ENCODE results near the gene ALG11.

ALG11 gene

GRCh38 chr13:51976423-51976822 lies 35.8 kb upstream of the ALG11 start:
- no peaks in the 10 kb centered on the region for H3K27me3 ChIP-seq (ENCODE audit: insufficient read depth, low read length, poor library complexity, severe bottlenecking)
- TF ChIP-seq EZH2phosphoT487 (IDR thresholded peaks at IDR 0.05; ENCODE audit: borderline replicate concordance) (no peak), CTCF (conservative IDR thresholded peaks at IDR 0.05; ENCODE audit: low read length) (no peak)
- no peak overlapping the region for H3K4me2 ChIP-seq (ENCODE audit: low read depth, low read length, poor library complexity, severe bottlenecking)
- H3F3A ChIP-seq (ENCODE audit: low read depth): no peaks in the 10 kb centered on the region
- no peaks in the 10 kb centered on the region for H4K20me1 ChIP-seq (ENCODE audit: insufficient read depth, low read length, poor library complexity, severe bottlenecking)
- H3K36me3 ChIP-seq (ENCODE audit: insufficient read depth, low read length): no peaks in the 10 kb centered on the region
- H2AFZ ChIP-seq (ENCODE audit: low read length): no peak overlapping the region
- no peaks in the 10 kb centered on the region for H3K9me2 ChIP-seq (replicated peaks; ENCODE audit: low read depth, low read length)
- peaks cover 7% of the 10 kb centered on the region for H3K4me1 ChIP-seq (ENCODE audit: insufficient read depth, low read length, poor library complexity, severe bottlenecking)
- no peaks in the 10 kb centered on the region for H3K9me3 ChIP-seq (ENCODE audit: insufficient read depth, low read depth, low read length)
- H3K9ac ChIP-seq (ENCODE audit: low read depth, low read length, poor library complexity, severe bottlenecking): no peak overlapping the region
- no peak overlapping the region for H3K4me3 ChIP-seq (ENCODE audit: low read length, poor library complexity, severe bottlenecking)
- no peaks in the 10 kb centered on the region for H3K79me2 ChIP-seq (ENCODE audit: insufficient read depth, low read length)

GRCh38 chr13:51976890-51977289 lies 35.3 kb upstream of the ALG11 start:
- Histone ChIP-seq H3F3A (ENCODE audit: low read depth) (no peaks in the 10 kb centered on the region), H3K36me3 (ENCODE audit: insufficient read depth, low read length) (no peaks in the 10 kb centered on the region), H2AFZ (ENCODE audit: low read length) (no peak overlapping the region), H3K4me2 (ENCODE audit: low read depth, low read length, poor library complexity, severe bottlenecking) (no peak overlapping the region), H3K79me2 (ENCODE audit: insufficient read depth, low read length) (no peaks in the 10 kb centered on the region), H3K4me3 (ENCODE audit: low read length, poor library complexity, severe bottlenecking) (no peak overlapping the region), H3K9ac (ENCODE audit: low read depth, low read length, poor library complexity, severe bottlenecking) (no peak overlapping the region), H3K27me3 (ENCODE audit: insufficient read depth, low read length, poor library complexity, severe bottlenecking) (no peaks in the 10 kb centered on the region), H3K9me3 (ENCODE audit: insufficient read depth, low read depth, low read length) (no peaks in the 10 kb centered on the region), H3K9me2 (replicated peaks; ENCODE audit: low read depth, low read length) (no peaks in the 10 kb centered on the region), H3K4me1 (ENCODE audit: insufficient read depth, low read length, poor library complexity, severe bottlenecking) (peaks cover 2% of the 10 kb centered on the region), H4K20me1 (ENCODE audit: insufficient read depth, low read length, poor library complexity, severe bottlenecking) (no peaks in the 10 kb centered on the region)
- no peak for TF ChIP-seq EZH2phosphoT487 (IDR thresholded peaks at IDR 0.05; ENCODE audit: borderline replicate concordance)
- no peak for TF ChIP-seq CTCF (conservative IDR thresholded peaks at IDR 0.05; ENCODE audit: low read length)

- no peak for TF ChIP-seq CTCF (conservative IDR thresholded peaks at IDR 0.05; ENCODE audit: low read length)
- no peak overlapping the region for H3K4me2 ChIP-seq (ENCODE audit: low read depth, low read length, poor library complexity, severe bottlenecking)
- no peaks in the 10 kb centered on the region for H3K27me3 ChIP-seq (ENCODE audit: insufficient read depth, low read length, poor library complexity, severe bottlenecking)
- H3K36me3 ChIP-seq (ENCODE audit: insufficient read depth, low read length): no peaks in the 10 kb centered on the region; the same call in 1 of the 2 replicates
- no peak overlapping the region for H3K4me3 ChIP-seq (ENCODE audit: low read length, poor library complexity, severe bottlenecking)
- no peak overlapping the region for H2AFZ ChIP-seq (ENCODE audit: low read length)
- H3K9me2 ChIP-seq (replicated peaks; ENCODE audit: low read depth, low read length): no peaks in the 10 kb centered on the region
- H3K9me3 ChIP-seq (ENCODE audit: insufficient read depth, low read depth, low read length): no peaks in the 10 kb centered on the region
- H4K20me1 ChIP-seq (ENCODE audit: insufficient read depth, low read length, poor library complexity, severe bottlenecking): no peaks in the 10 kb centered on the region
- H3F3A ChIP-seq (ENCODE audit: low read depth): no peaks in the 10 kb centered on the region
- H3K9ac ChIP-seq (ENCODE audit: low read depth, low read length, poor library complexity, severe bottlenecking): no peak overlapping the region
- no peaks in the 10 kb centered on the region for H3K79me2 ChIP-seq (ENCODE audit: insufficient read depth, low read length)
- H3K4me1 ChIP-seq (ENCODE audit: insufficient read depth, low read length, poor library complexity, severe bottlenecking): no peaks in the 10 kb centered on the region
Measured at GRCh38 chr13:51977625-51978024, 34.6 kb upstream of the ALG11 start.

Measured in Loucy (cell line).